SIG-M5 treated with dmso at 0.1 percent for 504 hours (cell line): ENCODE data around the gene GOPC.
"Not testable (repeated sequence)": the region's sequence is repeated elsewhere in the genome, so short reads cannot be mapped to it uniquely, and the experiment has no call there.

Experiments used
- DNase-seq: peaks from one replicate; lab custom pipeline; 2025; ENCODE audit not compliant: unreplicated experiment; lab: John Stamatoyannopoulos, UW

Gene GOPC

DNA sequence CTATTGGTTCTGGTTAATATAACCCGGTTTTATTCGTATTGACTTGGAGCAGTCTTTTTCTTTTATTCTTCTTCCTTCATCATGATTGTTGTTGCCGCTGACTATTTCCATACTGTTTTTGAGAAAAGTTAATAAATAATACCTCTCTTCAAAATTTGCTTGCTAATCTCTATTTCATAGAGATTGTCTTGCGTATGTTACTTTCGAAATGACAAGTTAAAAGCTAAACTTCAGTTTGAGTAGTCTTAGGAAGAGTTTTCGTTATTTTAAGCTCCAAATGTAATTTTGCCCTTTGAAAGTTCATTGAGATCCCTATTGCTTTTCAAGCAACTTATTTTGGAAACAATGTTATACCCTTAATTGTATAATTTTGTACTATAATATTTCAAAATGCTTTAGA lies 83.4 kb downstream of the GOPC start:
- no peak for DNase-seq

DNA sequence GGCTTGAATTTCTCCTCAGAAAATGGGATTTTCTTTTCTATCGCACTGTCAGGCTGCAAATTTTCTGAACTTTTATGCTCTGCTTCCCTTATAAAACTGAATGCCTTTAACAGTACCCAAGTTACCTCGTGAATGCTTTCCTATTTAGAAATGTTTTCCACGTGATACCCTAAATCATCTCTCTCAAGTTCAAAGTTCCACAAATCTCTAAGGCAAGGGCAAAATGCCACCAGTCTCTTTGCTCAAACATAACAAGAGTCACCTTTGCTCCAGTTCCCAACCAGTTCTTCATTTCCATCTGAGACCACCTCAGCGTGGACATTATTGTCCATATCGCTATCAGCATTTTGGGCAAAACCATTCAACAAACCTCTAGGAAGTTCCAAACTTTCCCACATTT lies 84.3 kb downstream of the GOPC start:
- DNase-seq: not testable (repeated sequence)

DNA sequence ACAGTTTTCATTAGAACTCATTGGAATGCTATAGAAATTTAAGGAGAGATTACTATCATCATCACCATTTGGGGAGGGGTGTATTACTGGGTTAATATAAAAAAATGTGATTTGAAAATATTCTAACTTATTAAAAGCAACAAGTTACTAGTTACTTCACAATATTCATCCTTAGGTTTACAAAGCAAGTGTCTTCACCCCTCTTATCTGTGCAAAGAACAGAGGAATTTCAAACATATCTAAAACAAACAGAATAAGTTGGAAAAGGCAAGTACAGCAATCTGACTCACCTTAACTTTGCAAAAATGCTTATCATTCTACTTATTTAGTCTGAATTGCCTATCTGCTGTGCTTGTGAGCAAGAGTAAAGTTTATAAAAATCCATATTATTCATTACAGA lies 87.0 kb downstream of the GOPC start:
- no peak for DNase-seq

DNA sequence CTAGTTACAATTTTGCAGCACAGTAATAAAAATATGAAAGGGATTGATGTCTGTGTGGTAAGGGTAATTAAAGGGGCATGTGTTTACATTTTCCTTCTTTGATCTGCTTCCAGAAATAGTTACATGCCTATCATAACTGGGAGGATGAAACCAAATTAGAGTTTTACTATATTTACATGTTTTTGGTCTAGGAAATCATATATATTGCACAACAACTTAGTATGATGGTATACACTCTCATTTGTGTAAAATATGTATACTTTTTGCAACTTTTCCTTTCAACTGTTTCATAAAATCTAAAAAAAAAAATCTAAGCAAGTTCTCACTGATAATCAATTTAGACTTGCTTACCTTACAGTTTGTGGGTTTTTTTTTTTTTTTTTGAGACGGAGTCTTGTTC lies 87.7 kb downstream of the GOPC start:
- no peak for DNase-seq

DNA sequence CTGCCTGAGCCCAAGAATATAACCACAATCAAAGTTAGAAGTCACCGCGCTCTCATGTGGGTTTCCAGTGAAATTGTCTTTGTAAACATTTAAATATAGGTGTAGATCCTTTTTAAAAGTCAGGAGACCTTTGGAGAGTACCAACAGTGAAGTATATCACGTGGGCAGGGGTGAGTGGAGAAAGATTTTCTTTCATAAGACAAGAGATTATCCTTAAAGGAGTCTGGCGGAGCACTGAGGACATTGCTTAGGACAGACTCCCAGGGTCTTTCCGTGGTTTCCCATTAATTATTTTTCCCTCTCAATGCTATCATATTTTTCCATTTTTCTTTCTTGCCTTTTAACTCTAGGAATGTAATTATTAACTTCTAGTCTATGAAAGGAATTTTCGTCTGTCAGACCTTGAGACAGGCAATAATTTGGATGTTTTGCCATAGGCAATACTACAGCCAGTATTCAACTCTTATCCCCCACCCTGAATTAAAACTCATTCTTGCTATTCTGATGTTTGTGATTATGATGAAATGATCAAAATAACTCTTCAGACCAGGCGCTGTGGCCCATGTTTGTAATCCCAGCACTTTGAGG lies 88.4 kb downstream of the GOPC start:
- DNase-seq: no peak

DNA sequence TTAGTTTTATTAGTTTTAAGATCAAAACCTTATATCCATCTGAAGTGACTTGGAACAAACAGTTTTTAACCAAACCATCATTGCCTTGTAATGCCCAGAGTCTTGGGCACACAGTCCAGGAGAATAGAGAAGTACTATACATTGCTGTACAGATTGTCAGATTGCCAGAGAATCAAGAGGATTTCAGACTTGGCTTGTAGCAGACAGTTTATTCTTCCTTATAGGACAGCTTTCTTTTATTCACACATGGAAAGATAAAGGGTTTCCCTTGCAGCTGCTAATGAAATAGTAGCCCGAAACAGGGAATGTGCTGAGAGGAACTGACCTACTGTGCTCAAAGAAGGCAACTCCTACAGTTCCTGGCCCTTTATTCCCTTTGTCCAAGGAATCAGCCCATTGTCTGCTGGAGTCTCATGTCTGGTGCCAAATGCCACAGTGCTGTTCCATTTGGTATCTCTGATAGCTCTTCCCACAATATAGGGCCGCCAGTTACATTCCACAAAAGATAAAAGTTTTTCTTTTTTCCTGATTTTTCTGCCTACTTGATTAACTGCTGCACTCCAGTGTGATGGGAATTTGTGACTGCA lies 89.2 kb downstream of the GOPC start:
- no peak for DNase-seq

DNA sequence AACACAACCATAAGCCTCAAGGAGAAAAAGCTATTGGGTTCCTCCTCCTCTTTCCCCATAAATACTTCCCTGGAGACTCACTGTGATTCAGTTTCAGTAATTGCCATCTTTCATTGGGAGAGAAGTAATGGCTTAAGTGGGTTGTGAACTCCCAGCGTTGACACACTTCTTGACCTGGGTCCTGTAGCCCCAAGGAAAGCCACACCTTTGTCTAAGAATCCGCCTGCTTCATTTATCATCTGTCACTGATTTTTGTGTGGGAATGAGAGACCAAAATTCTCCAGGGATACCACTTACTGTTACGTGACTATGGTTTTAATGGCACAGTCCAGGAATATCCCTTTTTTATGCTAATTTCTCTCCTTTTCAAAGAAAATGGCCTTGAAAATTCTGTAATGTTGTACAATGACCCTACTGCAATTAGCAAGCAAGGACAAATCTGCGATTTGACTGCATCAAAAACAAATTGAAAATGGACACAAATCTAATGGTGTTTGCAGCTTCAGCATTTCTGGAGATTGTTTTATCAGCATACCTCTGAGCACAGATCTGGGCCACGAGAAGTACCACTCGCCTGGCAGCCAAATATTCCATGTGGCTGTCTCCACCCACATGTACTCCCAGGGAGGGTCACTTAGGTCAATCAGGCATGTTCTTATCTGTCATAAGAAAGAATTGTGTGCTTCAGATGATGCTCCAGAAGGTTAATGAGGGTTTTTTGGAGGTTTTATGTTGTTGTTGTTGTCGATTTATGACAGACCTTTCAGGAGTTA lies 90.1 kb downstream of the GOPC start:
- no peak for DNase-seq
